Mammary epithelial cell (primary cell): ENCODE measurements around the gene TGIF2.

Source experiments
- EZH2 ChIP-seq: IDR thresholded peaks from 2 replicates; pipeline ENCODE4 v1.6.1; 2012; ENCODE audit warnings: low read length, inconsistent platforms, borderline replicate concordance
- TF ChIP-seq, protein P1 (sequence below), 2 donors: IDR thresholded peaks in 1 of 2; conservative IDR thresholded peaks in 1 of 2; 2 replicates each; pipeline ENCODE4 v1.5.1; 2011 to 2012; ENCODE audit warnings: inconsistent platforms in 2 of 2, low read length in 2 of 2, mild to moderate bottlenecking in 2 of 2, control low read depth in 1 of 2, low read depth in 1 of 2; ENCODE audit not compliant: insufficient read depth in 1 of 2; ENCODE audit errors: extremely low read depth in 1 of 2

DNA sequence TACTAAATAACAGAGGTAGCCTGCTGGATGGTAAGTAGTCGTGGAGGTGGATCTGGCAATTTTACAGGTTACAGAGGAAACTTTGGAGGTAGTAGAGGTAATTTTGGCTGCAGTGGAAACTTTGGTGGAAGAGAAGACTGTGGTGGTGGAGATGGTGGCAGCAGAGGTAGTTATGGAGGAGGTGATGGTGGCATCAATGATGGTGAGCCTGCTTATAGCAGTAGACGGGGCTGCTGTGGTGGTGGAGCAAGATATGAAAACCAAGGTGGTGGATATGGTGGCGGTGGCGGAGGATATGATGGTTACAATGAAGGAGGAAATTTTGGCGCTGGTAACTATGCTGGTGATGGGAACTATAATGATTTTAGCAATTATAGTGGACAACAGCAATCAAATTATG is 47.5 kb downstream of the TGIF2 start:
- TF ChIP-seq, protein P1, sequence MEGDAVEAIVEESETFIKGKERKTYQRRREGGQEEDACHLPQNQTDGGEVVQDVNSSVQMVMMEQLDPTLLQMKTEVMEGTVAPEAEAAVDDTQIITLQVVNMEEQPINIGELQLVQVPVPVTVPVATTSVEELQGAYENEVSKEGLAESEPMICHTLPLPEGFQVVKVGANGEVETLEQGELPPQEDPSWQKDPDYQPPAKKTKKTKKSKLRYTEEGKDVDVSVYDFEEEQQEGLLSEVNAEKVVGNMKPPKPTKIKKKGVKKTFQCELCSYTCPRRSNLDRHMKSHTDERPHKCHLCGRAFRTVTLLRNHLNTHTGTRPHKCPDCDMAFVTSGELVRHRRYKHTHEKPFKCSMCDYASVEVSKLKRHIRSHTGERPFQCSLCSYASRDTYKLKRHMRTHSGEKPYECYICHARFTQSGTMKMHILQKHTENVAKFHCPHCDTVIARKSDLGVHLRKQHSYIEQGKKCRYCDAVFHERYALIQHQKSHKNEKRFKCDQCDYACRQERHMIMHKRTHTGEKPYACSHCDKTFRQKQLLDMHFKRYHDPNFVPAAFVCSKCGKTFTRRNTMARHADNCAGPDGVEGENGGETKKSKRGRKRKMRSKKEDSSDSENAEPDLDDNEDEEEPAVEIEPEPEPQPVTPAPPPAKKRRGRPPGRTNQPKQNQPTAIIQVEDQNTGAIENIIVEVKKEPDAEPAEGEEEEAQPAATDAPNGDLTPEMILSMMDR (conservative IDR thresholded peaks at IDR 0.05 in 1 of 2, IDR thresholded peaks at IDR 0.05 in 1 of 2; ENCODE audit: extremely low read depth in 1 of 2, insufficient read depth in 1 of 2, low read depth in 1 of 2, low read length in 2 of 2) = no peak
- TF ChIP-seq EZH2 = no peak
